CD4-positive, alpha-beta T cell (primary cell): ENCODE results near the gene CCNG2. TPM values are rescaled to one million over a fixed set of nuclear protein-coding genes. Genes with fewer than 3 reads are reported as not detected.

Source experiments
- ATAC-seq: fragments of 200-7000 bp; cut with Tn5 transposase; one replicate; pipeline ENCODE4 v1.10.0; 2022; ENCODE audit warnings: mild to moderate bottlenecking; ENCODE audit not compliant: poor library complexity
- CTCF ChIA-PET: fragments of 350-600 bp; sonication (Branson Sonifier 250); formaldehyde crosslinking; loops from one replicate; lab custom pipeline; 2021; ENCODE audit warnings: antibody characterized with exemption, inconsistent platforms; lab: Charles Lee
- POLR2A ChIA-PET: fragments of 350-600 bp; sonication (Branson Sonifier 250); formaldehyde crosslinking; loops from one replicate; lab custom pipeline; 2021; ENCODE audit warnings: antibody characterized with exemption, inconsistent platforms; lab: Charles Lee
- DNase-seq, 14 experiments: peaks; one replicate each; pipeline ENCODE4 v3.0.0-alpha.2; 2013 to 2020; ENCODE audit warnings: mixed read lengths in 2 of 14
- H3K27ac ChIP-seq, 2 donors: one replicate each; pipeline versions ENCODE4 v1.5.1 to v1.7.0; 2013; ENCODE audit warnings: low read length in 2 of 2, low read depth in 1 of 2, mild to moderate bottlenecking in 1 of 2
- H3K27me3 ChIP-seq, 2 experiments: 1 replicate in 1 of 2; 2 replicates in 1 of 2; pipeline versions ENCODE4 v1.6.1 to v1.7.0; 2013; ENCODE audit warnings: low read length in 2 of 2, control low read depth in 1 of 2, mild to moderate bottlenecking in 1 of 2, moderate library complexity in 1 of 2; ENCODE audit not compliant: insufficient read depth in 2 of 2, control insufficient read depth in 1 of 2
- H3K36me3 ChIP-seq: one replicate; pipeline ENCODE4 v1.6.1; 2013; ENCODE audit warnings: low read length, control low read depth; ENCODE audit not compliant: insufficient read depth
- H3K4me1 ChIP-seq: one replicate; pipeline ENCODE4 v1.6.1; 2013; ENCODE audit warnings: low read length, control low read depth; ENCODE audit not compliant: insufficient read depth
- H3K4me3 ChIP-seq: one replicate; pipeline ENCODE4 v1.5.1; 2013; ENCODE audit warnings: mild to moderate bottlenecking, low read length, moderate library complexity
- H3K9me3 ChIP-seq, 2 experiments: 1 replicate in 1 of 2; 2 replicates in 1 of 2; pipeline versions ENCODE4 v1.6.1 to v1.7.0; 2013; ENCODE audit warnings: low read length in 2 of 2, mild to moderate bottlenecking in 2 of 2, control low read depth in 1 of 2, moderate library complexity in 1 of 2; ENCODE audit not compliant: control insufficient read depth in 1 of 2, insufficient read depth in 1 of 2
- H3K27ac Mint-ChIP-seq: one replicate; pipeline ENCODE4 v1.8.0; 2020; ENCODE audit warnings: mixed read lengths
- H3K27me3 Mint-ChIP-seq: one replicate; pipeline ENCODE4 v1.8.0; 2021; ENCODE audit warnings: mixed read lengths
- H3K36me3 Mint-ChIP-seq: one replicate; pipeline ENCODE4 v1.8.0; 2021; ENCODE audit warnings: low read depth, mixed read lengths
- H3K4me1 Mint-ChIP-seq: one replicate; pipeline ENCODE4 v1.8.0; 2021; ENCODE audit warnings: low read depth, mixed read lengths
- H3K4me3 Mint-ChIP-seq: one replicate; pipeline ENCODE4 v1.8.0; 2020; ENCODE audit warnings: mild to moderate bottlenecking, mixed read lengths
- H3K9me3 Mint-ChIP-seq: one replicate; pipeline ENCODE4 v1.8.0; 2020; ENCODE audit warnings: mixed read lengths
- intact Hi-C, 2 experiments: fragments of 100-400 bp; cut with DNase I in 1 of 2; cut with micrococcal nuclease in 1 of 2; formaldehyde crosslinking; loops; one replicate each; pipeline versions ENCODE4 v1.15.1 to v1.9.0; 2023 to 2025; cut with DNase I, micrococcal nuclease
- total RNA-seq, 174 experiments: library from RNA in 2 of 174; stranded (reverse) in 2 of 174; gene quantifications; one replicate each; pipeline ENCODE4 v1.2.3 and lab custom pipeline; 2021 to 2026
- TF ChIP-seq, protein P1 (sequence below): fragments of 200-600 bp; IDR thresholded peaks from one replicate; pipeline ENCODE4 v1.8.0; 2022; ENCODE audit warnings: antibody characterized with exemption, mild to moderate bottlenecking

The CCNG2 gene
- total RNA-seq, 2 experiments from 2014 or later: 20.6 to 21.3 TPM

DNA sequence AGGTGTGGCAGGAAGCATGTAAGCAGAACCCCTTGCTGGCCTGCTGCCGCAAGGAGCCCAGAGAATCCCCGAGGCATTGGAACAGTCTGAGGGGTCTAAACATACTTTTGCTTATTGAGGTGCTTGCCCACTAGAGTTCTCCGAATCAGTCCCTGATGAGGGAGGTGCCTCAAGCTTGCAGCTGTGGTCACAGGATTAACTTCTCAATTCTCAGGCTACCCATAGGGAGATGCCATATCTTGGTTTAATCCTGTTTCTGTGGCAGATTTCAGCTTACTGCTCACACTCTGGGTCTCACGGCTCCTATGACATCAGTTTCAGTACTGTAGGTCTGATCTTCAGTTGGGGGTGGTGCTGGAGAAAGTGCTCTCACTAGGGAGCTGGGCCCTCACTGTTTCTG lies 39.9 kb downstream of the CCNG2 start:
- Mint-ChIP-seq H3K9me3 (no peaks in the 10 kb centered on the region), H3K4me3 (no peak overlapping the region), H3K36me3 (no peaks in the 10 kb centered on the region), H3K27ac (no peak overlapping the region), H3K27me3 (no peaks in the 10 kb centered on the region), H3K4me1 (peaks cover 24% of the 10 kb centered on the region)
- ChIA-PET CTCF (no interaction called here), POLR2A (no interaction called here)
- intact Hi-C loops: no loop called here
- Histone ChIP-seq H3K27ac (no peak overlapping the region), H3K36me3 (no peaks in the 10 kb centered on the region), H3K4me3 (no peak overlapping the region), H3K27me3 (no peaks in the 10 kb centered on the region), H3K4me1 (peaks cover 17% of the 10 kb centered on the region), H3K9me3 (no peaks in the 10 kb centered on the region)
- DNase-seq (peak in 3 of 14 experiments; percentile 13 to 29 (median 27)), ATAC-seq (no peak)
- TF ChIP-seq, protein P1, sequence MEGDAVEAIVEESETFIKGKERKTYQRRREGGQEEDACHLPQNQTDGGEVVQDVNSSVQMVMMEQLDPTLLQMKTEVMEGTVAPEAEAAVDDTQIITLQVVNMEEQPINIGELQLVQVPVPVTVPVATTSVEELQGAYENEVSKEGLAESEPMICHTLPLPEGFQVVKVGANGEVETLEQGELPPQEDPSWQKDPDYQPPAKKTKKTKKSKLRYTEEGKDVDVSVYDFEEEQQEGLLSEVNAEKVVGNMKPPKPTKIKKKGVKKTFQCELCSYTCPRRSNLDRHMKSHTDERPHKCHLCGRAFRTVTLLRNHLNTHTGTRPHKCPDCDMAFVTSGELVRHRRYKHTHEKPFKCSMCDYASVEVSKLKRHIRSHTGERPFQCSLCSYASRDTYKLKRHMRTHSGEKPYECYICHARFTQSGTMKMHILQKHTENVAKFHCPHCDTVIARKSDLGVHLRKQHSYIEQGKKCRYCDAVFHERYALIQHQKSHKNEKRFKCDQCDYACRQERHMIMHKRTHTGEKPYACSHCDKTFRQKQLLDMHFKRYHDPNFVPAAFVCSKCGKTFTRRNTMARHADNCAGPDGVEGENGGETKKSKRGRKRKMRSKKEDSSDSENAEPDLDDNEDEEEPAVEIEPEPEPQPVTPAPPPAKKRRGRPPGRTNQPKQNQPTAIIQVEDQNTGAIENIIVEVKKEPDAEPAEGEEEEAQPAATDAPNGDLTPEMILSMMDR: no peak

DNA sequence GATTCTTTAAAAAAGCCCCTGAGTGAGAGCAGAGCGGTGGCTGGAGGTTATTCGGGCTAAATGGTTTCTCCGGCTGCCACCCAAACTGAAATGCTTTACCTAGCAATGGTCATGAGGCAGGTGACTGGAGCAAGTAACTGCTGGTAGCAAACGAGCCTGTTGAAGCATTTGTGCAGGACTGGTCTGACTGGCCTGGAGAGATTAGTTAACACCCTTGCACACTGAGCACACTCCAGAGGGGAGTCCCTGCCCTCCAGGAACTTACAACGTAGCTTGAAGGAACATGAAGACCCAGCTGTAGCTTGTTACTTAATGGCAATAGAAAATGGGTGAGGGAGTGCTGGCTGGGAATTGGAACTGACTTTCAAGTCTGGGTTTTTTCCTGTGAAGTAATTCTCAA lies 40.4 kb downstream of the CCNG2 start:
- DNase-seq: no peak
- no peaks in the 10 kb centered on the region for H3K27me3 ChIP-seq
- ChIA-PET POLR2A (interaction anchor here (0.6 to 1.7 kb wide), 2 partner anchors 37 to 122 kb away, joined by 3 to 6 read pairs; partner anchors contain the start of gene CCNI), CTCF (interaction anchor here (1.7 kb wide), 1 partner anchor 11 kb away, joined by 4 read pairs; no protein-coding TSS in a partner anchor)
- H3K27me3 Mint-ChIP-seq: no peaks in the 10 kb centered on the region
- no peak overlapping the region for H3K27ac Mint-ChIP-seq
- H3K36me3 ChIP-seq: no peaks in the 10 kb centered on the region
- peaks cover 20% of the 10 kb centered on the region for H3K4me1 Mint-ChIP-seq
- H3K9me3 Mint-ChIP-seq: no peaks in the 10 kb centered on the region
- no peak for ATAC-seq
- peaks cover 17% of the 10 kb centered on the region for H3K4me1 ChIP-seq
- no peak overlapping the region for H3K27ac ChIP-seq
- no peak overlapping the region for H3K4me3 Mint-ChIP-seq
- H3K4me3 ChIP-seq: no peak overlapping the region
- intact Hi-C loops: no loop called here
- TF ChIP-seq, protein P1: no peak
- H3K36me3 Mint-ChIP-seq: no peaks in the 10 kb centered on the region
- H3K9me3 ChIP-seq: no peaks in the 10 kb centered on the region

DNA sequence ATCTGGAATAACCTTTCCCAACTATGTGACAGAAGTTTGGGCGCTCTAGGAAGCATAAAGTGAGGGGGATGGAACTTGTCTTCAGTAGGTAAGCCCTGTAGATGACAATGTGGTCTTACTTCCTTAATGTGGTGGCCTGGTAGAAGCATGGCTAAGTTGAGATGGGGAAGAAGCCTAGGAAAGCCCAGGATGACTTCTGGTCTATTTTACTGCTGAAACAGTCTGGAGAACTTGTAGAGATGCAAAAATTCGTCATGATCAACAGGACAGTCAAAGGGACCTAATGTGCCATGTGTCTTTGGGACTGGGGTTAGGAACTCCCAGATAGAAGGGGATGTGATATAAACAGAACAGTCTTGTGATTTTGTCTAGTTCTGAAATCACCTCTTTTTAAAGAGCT lies 40.8 kb downstream of the CCNG2 start:
- H3K36me3 ChIP-seq: no peaks in the 10 kb centered on the region
- no peaks in the 10 kb centered on the region for H3K27me3 ChIP-seq
- Mint-ChIP-seq H3K27me3 (no peaks in the 10 kb centered on the region), H3K9me3 (no peaks in the 10 kb centered on the region), H3K4me3 (no peak overlapping the region), H3K27ac (no peak overlapping the region), H3K4me1 (peaks cover 20% of the 10 kb centered on the region), H3K36me3 (no peaks in the 10 kb centered on the region)
- H3K9me3 ChIP-seq: no peaks in the 10 kb centered on the region
- H3K4me3 ChIP-seq: no peak overlapping the region
- DNase-seq (no peak), ATAC-seq (no peak)
- no peak overlapping the region for H3K27ac ChIP-seq
- ChIA-PET CTCF (interaction anchor here (1.7 kb wide), 1 partner anchor 11 kb away, joined by 4 read pairs; no protein-coding TSS in a partner anchor), POLR2A (interaction anchor here (0.6 to 1.7 kb wide), 2 partner anchors 38 to 123 kb away, joined by 3 to 6 read pairs; partner anchors contain the start of gene CCNI)
- H3K4me1 ChIP-seq: peaks cover 16% of the 10 kb centered on the region
- intact Hi-C loops: no loop called here
- TF ChIP-seq, protein P1: no peak
